RKO (cell line): ENCODE measurements around the gene IRF2BPL.
"Not testable (repeated sequence)": the region's sequence is repeated elsewhere in the genome, so short reads cannot be mapped to it uniquely, and the experiment has no call there.

Experiments
- DNase-seq: peaks from one replicate; pipeline ENCODE4 v3.0.0-alpha.2; 2016; ENCODE audit warnings: low spot score

The IRF2BPL gene

DNA sequence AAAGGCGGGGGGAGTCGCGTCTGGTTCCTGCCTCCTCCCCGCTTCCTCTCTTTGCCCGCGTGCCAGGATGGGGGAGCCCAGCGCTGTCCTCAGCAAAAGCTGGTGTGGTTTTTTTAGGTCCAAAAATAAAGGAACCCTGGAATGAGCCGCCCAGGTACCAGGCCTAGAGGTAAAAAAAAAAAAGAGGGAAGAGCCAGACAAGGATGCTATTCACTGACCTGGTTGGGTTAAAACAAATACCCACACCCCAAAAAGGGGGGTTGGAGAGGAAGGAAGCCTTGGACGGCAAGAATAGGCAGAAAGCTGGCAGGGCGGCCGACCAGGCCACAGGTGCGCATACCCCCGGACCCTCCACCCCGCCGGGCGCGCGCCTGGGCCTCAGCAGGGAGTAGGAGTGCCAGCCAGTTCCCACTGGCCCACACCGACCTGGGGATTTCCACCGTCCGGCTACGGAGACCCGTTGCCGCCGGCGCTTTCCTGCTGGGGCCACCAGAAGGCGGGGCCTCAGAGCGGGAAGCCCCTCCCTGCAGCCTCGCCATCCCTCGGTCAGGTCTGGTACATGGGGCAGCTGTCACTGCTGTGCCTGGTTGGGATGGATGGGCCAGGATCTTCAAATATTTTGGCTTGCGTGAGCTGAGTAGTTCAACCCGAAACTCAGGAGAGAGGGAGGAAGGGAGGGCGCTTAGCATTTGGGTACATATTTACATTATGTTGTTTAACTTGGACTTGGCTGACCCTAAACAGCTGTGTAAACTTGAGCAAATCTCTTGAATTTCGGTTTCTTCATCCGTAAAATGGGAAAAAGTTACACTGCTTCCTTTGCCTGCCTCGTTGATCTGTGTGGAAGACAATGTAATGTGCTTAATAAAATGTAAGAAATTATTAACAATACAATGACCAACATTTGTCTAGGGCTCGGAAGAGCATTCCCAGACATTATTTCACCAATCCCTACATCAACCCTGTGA lies 5.4 kb upstream of the IRF2BPL start:
- DNase-seq, result peak; percentile 87

DNA sequence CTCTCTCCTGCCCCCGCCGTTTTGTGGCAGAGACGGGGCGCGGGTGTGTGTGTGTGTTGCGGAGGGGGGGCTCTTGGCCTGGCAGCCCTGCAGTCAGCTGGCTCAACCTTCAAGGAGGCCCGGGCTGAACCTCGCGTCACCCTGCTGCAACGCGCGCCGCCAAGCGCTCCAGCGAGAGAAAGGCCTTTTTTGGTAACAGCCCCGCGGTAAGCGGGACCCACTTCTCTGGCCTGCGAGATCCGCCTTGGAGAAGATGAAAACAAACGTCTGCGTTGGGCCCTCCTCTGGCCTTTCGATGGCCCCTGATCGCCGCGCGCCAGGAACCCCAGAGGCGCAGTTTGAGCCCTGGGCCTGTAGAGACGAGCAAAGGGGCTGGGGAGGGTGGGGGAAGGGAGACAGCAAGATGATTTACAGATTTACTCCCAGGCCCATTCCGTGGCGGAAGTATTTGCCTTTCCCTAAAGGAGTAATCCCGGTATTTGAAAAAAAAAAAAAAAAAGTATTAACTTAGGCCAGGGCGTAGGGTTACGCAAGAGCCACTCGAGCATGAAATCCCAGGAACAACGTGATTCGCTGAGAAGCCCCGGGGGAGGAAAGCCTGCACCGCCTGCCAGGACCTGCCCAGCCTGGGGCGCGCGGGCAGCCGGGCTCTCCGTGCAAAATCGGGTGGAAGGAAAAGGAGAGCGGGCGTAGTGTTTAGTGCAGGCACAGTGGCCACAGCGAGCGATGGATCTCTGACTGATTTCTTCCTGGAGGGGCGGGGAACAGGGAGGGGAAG lies 4.5 kb upstream of the IRF2BPL start:
- DNase-seq, result peak; percentile 95

GRCh38 chr14:77032491-77032843 lies 4.0 kb upstream of the IRF2BPL start:
- DNase-seq, result no peak

DNA sequence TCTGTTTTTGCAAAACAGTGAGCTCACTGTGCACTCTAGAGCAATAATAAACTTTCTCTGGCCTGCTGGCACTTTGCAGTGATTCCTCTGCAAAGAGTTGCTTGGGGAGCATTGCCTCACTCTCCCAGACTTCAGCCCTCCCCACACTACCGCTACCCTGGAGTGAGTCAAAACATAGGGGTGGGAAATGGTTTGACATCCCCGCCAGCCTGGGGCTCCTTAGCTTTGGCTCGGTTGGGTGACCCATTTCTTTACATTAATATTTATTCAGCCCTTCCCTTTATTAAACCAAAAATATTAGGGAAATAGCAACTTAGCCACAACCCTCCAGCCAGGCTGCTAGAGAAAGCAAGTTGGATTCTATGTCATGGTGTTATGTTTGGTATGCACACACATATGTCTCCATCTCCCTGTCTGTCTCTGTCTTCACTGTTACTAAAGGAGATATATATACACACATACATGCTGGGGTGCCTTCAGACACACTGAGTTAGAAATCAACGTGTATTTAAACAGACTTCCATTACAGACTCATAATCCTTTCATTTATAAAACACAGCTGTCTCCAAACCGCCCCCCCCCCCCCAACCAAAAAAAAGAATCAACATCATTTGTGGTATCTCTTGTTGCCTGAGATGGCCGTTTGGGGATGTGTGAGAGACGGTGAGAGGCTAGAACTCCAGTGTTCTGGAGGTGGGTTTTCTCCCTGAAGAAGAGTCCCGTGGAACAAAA lies 3.4 kb upstream of the IRF2BPL start:
- DNase-seq, result no peak

DNA sequence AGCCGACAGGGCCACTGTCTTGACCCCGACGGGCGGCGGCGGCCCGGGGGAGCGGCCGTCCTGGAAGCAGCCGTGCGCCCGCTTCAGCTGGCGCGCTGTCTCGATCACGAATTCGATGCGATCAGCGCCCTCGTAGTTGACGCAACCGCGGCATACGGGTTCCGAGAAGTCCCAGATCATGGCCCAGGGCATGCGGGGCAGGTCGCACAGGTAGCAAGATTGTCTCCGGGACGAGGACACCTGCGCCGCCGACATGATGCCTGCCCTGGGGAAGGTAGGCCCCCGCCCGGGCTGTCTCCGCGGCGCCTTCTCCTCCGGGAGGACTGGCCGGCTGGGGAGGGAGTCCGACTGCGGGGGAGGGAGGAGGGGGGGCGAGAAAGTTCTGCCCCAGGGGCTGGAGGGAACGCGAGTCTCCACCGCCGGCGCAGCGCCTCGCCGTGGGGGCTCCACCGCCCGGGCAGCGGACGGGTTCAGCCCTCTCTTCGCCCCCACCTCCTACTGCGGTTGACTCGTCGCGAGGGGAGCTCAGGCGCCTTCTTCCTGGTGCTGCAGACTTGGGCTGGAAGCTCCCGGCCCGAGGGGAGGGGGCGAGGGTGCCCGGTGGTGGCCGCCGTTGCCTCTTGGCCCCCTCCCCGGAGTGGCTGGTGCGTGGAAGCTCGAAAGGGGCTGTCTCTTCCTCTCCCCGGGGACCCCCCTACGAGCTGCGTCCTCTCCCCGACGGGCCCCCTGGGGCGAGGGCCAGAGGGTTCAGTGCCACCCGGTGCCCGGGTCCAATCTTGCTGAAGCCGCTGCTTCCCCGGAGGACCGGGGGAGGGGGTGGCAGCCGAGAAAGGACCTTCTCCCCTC lies 747 bp downstream of the IRF2BPL start:
- DNase-seq, result peak; percentile 77

GRCh38 chr14:77026930-77027537 lies 1.5 kb downstream of the IRF2BPL start:
- peak; percentile 57 for DNase-seq

DNA sequence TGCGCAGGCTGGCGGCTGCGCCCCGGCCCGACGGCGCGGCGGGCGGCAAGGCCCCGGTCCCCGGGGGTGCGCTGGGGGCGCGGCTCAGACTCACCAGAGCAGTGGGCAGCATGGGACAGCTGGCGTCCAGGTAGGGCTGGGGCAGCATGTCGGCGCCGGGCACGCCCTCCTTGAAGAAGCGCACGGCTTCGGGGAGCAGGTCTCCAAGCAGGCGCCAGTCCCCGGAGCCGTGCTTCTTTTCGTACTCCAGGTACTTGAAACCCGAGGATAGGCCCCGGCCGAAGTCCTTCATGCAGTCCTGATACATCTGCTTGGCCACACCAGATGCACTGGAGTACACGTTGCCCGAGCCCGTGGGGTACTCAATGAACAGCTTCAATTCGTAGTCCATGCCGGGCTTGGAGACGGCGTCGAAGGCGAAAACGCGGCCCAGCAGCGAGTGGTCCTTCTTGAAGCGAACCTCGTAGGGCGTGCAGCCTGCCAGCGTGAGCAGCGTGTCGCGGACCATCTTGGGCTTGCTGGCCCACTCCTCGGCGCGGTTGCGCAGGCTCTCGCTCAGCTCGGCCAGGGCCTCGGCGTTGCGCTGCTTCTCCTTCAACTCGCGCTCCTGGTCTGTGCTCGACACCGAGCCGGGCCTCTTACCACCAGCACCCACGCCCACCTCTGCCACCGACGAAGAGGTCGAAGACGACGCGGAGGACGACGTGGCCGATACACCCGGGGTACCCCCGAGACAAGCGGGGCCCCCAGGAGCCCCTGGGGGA lies 2.2 kb downstream of the IRF2BPL start:
- peak; percentile 47 for DNase-seq

DNA sequence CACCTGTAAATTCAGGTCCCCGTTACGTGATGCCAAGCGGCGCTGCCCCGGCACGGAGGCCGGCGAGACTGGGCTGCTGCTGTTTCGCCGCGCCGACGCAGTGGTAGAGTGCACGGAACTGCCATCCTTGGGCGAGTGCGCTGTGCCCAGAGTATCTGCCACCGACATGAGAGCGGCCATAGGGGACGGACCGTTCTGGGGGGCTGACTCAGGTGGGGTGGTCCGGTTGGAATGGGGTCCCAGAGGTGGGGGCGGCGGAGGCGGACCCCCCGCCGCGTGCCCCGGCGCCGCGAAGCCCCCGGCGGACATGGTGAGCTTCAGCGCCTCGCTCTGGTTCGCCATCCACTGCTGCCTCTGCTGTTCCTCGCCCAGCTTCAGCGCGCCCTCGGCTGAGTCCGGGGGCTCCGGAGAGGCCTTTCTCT lies 2.8 kb downstream of the IRF2BPL start:
- DNase-seq, result peak; percentile 37

- no peak for DNase-seq
These were observed 4.3 kb downstream of the IRF2BPL start for GRCh38 chr14:77024171-77024691.

DNA sequence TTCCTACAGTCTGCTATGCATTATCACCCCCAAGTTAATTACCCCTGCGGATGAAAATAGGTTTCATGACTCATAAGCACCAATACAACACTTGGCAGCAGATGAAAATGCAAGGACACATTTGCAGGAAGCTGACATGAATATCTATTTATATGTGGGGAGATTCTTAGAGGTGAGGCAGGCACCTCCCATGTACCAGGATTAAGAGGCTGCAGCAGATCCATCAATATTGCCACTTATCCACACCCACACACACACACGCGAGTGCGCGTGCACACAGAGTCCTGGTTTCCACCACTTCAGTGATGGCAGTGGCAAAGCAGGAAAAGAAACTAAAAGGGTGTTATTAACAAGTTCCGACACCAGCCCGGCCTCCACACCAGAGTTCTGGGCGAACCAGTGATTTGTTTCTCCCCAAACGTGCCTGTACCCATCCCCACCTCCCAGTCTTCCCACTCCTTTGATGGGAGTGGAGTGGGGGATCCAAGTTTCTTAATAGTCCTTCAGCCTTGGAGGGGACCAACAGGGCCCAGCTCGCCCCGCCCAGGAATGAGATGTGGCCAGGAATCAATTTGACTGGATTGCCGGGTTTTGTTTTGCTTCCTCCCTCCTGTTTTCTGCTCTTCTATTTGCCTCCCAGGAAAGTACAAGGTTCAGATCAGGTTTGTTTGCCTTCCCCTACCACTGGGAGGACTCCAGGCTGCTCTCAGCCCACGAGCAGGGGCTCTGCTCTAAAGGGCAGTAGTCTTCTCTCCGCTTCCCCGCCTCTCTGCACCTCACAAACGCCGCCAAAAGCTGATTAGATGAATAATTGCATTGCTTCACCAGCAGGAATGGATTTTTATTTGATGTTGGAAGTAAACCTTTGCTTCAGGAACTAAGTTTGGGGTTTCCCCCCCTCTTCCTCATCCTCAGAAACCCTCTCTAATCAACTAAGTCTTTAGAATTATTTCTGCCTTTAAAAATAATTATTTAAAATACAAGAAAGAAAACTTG lies 5.2 kb downstream of the IRF2BPL start:
- no peak for DNase-seq

DNA sequence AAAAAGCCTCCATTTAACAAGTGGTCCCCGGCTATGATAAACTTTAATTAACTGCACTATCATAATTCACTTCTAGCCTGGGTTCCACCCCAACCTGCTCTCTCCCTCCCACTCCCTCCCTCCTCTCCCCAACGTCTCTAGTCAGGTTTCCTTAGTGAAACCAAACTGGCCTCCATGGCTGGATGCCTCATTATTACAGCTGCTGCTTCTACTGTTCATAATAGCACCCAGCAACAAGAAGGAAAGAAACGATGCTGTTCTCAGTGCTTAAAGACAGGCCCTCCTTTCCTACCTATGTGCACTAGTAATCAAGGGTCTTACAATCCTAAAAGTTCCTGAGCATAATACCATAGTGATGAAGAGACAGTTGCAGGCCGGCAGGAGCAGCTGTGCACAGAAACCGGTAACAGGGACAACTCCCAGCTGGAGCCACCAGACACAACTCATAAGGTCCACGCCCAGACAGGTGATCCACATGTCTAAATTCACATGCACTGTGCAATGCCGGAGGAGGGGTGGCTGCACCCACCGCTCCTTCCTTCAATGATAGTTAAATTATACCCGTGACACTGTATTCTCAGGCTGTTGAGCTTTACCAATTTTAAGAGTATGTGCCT lies 6.2 kb downstream of the IRF2BPL start:
- no peak for DNase-seq

DNA sequence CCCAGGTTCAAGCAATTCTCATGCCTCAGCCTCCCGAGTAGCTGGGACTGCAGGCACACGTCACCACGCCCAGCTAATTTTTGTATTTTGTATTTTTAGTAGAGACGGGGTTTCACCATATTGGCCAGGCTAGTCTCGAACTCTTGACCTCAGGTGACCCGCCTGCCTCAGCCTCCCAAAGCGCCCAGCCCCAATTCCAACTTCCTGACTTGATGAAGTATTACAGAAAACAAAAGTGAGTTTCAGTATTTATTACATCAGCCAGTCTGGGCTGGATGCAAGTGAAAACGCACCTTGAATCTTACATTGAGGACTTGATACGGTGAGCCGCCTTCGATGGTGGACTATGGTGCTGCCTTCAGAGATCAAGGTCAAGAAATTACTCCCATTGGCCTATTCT lies 7.1 kb downstream of the IRF2BPL start:
- not testable (repeated sequence) for DNase-seq

DNA sequence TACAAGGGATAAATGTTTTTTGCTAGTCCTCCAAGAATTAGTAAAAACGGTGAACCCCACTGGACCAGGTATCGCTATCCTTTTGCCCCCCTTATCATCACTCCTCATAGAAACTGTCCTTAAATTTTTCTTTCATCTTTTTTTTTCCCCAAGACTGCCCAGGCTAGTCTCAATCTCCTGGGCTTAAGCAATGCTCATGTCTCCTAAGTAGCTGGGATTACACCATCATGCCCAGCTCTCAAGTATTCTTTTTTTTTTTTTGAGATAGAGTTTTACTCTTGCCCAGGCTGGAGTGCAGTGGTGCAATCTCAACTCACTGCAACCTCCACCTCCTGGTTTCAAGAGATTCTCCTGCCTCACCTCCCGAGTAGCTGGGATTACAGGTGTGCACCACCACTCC lies 9.7 kb downstream of the IRF2BPL start:
- DNase-seq, result no peak

GRCh38 chr14:77017666-77018065 lies 10.8 kb downstream of the IRF2BPL start:
- DNase-seq, result no peak

DNA sequence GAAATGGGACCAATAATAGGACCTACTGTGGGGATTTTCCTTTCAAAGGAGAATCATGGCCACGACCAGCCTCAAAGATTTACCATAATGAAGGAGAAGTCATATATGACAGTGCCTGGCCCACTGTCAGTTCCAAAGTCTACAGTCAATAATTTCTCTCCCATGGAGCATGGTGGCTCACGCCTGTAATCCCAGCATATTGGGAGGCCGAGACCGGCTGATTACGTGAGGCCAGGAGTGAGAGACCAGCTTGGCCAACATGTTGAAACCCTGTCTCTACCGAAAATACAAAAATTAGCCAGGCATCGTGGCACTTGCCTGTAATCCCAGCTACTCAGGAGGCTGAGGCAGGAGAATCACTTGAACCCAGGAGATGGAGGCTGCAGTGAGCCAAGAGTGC lies 13.8 kb downstream of the IRF2BPL start:
- DNase-seq, result no peak

DNA sequence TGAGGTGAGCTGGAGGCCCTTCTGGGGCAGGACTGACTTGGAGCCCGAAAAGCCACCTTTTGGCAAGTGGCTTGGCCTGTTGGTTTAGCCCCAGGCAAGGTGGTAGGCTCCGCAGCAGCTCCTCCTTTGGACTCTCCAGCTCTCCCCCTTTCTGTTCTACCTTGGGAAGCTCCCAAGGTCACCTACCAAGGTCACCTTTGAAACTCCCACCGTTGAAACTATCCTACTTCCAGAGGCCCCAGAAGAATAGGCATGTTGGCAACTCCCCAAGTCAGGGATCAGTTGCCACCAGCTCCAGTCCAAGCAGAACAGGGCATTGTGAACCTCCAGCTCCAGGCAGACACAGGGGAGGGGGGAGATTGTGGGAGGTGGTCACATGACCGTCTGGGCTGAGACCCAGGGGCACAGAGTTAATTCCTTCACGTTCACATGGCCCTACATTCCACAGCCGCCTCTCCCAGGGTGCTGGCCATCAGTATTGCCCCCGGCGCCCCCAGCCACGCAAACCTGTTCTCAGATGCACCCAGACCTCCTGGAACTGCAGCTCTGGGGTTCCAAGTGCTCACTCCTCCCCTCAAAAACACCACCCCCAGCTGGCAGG lies 14.4 kb downstream of the IRF2BPL start:
- no peak for DNase-seq

GRCh38 chr14:77012193-77012765 lies 16.2 kb downstream of the IRF2BPL start:
- no peak for DNase-seq

GRCh38 chr14:77011245-77011644 lies 17.3 kb downstream of the IRF2BPL start:
- no peak for DNase-seq
